ENCODE results near the gene DARS2. TPM values are rescaled to one million over a fixed set of nuclear protein-coding genes. Genes with fewer than 3 reads are reported as not detected.
A peak's percentile ranks its signal among the peaks of the same experiment; 100 is the strongest.
"Not testable (repeated sequence)": the region's sequence is repeated elsewhere in the genome, so short reads cannot be mapped to it uniquely, and the experiment has no call there.

DARS2 gene
- total RNA-seq, 2 experiments from 2014 or later = 57.2 to 62.0 TPM

GRCh38 chr1:173862146-173862768 is 37.8 kb downstream of the DARS2 start:
- POLR2A ChIA-PET = interaction anchor here (0.6 to 1.7 kb wide), 4 partner anchors 8 to 38 kb away, joined by 4 to 5 read pairs (median 4); partner anchors contain the start of genes CENPL and DARS2
- CTCF ChIA-PET = not testable (repeated sequence)

GRCh38 chr1:173862769-173863223 is 38.3 kb downstream of the DARS2 start:
- ChIA-PET CTCF (interaction anchor here (0.9 kb wide), 1 partner anchor 17 kb away, joined by 4 read pairs; no protein-coding TSS in a partner anchor), POLR2A (interaction anchor here (0.8 to 1.7 kb wide), 3 partner anchors 7 to 159 kb away, joined by 3 to 5 read pairs (median 4); partner anchors contain the start of gene RC3H1)
- peaks cover 64% of the 10 kb centered on the region for H3K36me3 Mint-ChIP-seq (ENCODE audit: low read depth)
- peaks cover 26% of the 10 kb centered on the region for H3K4me1 Mint-ChIP-seq
- no peaks in the 10 kb centered on the region for H3K9me3 Mint-ChIP-seq (ENCODE audit: low read depth)
- no peaks in the 10 kb centered on the region for H3K27me3 Mint-ChIP-seq
- intact Hi-C loops (cut with DNase I, micrococcal nuclease) = loop anchor here in 1 of 2 experiments (10.0 kb wide), 2 partner anchors 1162 to 1332 kb away; partner anchors contain the start of genes KIAA0040 and MRPS14
- peak; percentile 8 for ATAC-seq
- peak overlapping the region; percentile 83 for H3K27ac Mint-ChIP-seq
- DNase-seq = no peak
- peak overlapping the region; percentile 91 for H3K4me3 Mint-ChIP-seq

More at GRCh38 chr1:173862146-173862768, 37.8 kb downstream of the DARS2 start:
- ATAC-seq = peak; percentile 13
- not testable (repeated sequence) for H3K9me3 Mint-ChIP-seq (ENCODE audit: low read depth); H3K27me3 Mint-ChIP-seq
- intact Hi-C loops (cut with DNase I, micrococcal nuclease) = loop anchor here in 1 of 2 experiments (10.0 kb wide), 2 partner anchors 1163 to 1333 kb away; partner anchors contain the start of genes KIAA0040 and MRPS14
- H3K27ac Mint-ChIP-seq = peak overlapping the region; percentile 83
- peaks cover 26% of the 10 kb centered on the region for H3K4me1 Mint-ChIP-seq
- DNase-seq = peak; percentile 34
- H3K4me3 Mint-ChIP-seq = peak overlapping the region; percentile 91
- peaks cover 64% of the 10 kb centered on the region for H3K36me3 Mint-ChIP-seq (ENCODE audit: low read depth)

GRCh38 chr1:173863224-173864161 is 39.0 kb downstream of the DARS2 start:
- no peak for ATAC-seq
- Mint-ChIP-seq H3K27ac (peak overlapping the region; percentile 97), H3K4me1 (peaks cover 26% of the 10 kb centered on the region), H3K27me3 (no peaks in the 10 kb centered on the region), H3K36me3 (ENCODE audit: low read depth) (peaks cover 63% of the 10 kb centered on the region), H3K9me3 (ENCODE audit: low read depth) (no peaks in the 10 kb centered on the region), H3K4me3 (peak overlapping the region; percentile 91)
- intact Hi-C loops (cut with DNase I, micrococcal nuclease) = loop anchor here in 1 of 2 experiments (10.0 kb wide), 2 partner anchors 1161 to 1331 kb away; partner anchors contain the start of genes KIAA0040 and MRPS14
- CTCF ChIA-PET = interaction anchor here (0.6 to 0.9 kb wide), 3 partner anchors 18 to 1043 kb away, joined by 3 to 4 read pairs (median 4); no protein-coding TSS in a partner anchor
- DNase-seq = no peak
- POLR2A ChIA-PET = interaction anchor here (0.6 to 1.1 kb wide), 4 partner anchors 12 to 159 kb away, joined by 3 to 4 read pairs (median 3); partner anchors contain the start of gene RC3H1

GRCh38 chr1:173864179-173864867 is 39.9 kb downstream of the DARS2 start:
- Mint-ChIP-seq H3K27me3 (no peaks in the 10 kb centered on the region), H3K9me3 (ENCODE audit: low read depth) (no peaks in the 10 kb centered on the region), H3K27ac (peak overlapping the region; percentile 97), H3K4me3 (peak overlapping the region; percentile 91), H3K36me3 (ENCODE audit: low read depth) (peaks cover 63% of the 10 kb centered on the region), H3K4me1 (peaks cover 34% of the 10 kb centered on the region)
- CTCF ChIA-PET = interaction anchor here (0.6 to 1.5 kb wide), 2 partner anchors 435 to 1322 kb away, joined by 4 read pairs; no protein-coding TSS in a partner anchor
- DNase-seq = no peak
- POLR2A ChIA-PET = interaction anchor here (0.6 to 2.1 kb wide), 5 partner anchors 13 to 388 kb away, joined by 3 to 12 read pairs (median 3); partner anchors contain the start of genes CENPL, DARS2, PRDX6 and RC3H1
- intact Hi-C loops (cut with DNase I, micrococcal nuclease) = loop anchor here in 1 of 2 experiments (10.0 kb wide), 2 partner anchors 1160 to 1330 kb away; partner anchors contain the start of genes KIAA0040 and MRPS14
- ATAC-seq = no peak

GRCh38 chr1:173865468-173866164 is 41.1 kb downstream of the DARS2 start:
- no peak for ATAC-seq
- intact Hi-C loops (cut with DNase I, micrococcal nuclease) = loop anchor here in 1 of 2 experiments (10.0 kb wide), 2 partner anchors 1159 to 1329 kb away; partner anchors contain the start of genes KIAA0040 and MRPS14
- Mint-ChIP-seq H3K36me3 (ENCODE audit: low read depth) (peaks cover 63% of the 10 kb centered on the region), H3K27me3 (no peaks in the 10 kb centered on the region), H3K4me1 (peaks cover 46% of the 10 kb centered on the region), H3K4me3 (peak overlapping the region; percentile 91), H3K9me3 (ENCODE audit: low read depth) (no peaks in the 10 kb centered on the region), H3K27ac (peak overlapping the region; percentile 97)
- CTCF ChIA-PET = interaction anchor here (1.5 kb wide), 1 partner anchor 436 kb away, joined by 4 read pairs; no protein-coding TSS in a partner anchor
- POLR2A ChIA-PET = interaction anchor here (0.6 to 2.1 kb wide), 3 partner anchors 8 to 389 kb away, joined by 3 to 9 read pairs (median 3); partner anchors contain the start of genes KLHL20 and PRDX6
- no peak for DNase-seq

GRCh38 chr1:173866413-173867115 is 42.1 kb downstream of the DARS2 start:
- intact Hi-C loops (cut with DNase I, micrococcal nuclease) = loop anchor here in 1 of 2 experiments (10.0 kb wide), 2 partner anchors 1158 to 1328 kb away; partner anchors contain the start of genes KIAA0040 and MRPS14
- H3K27me3 Mint-ChIP-seq = no peaks in the 10 kb centered on the region
- H3K27ac Mint-ChIP-seq = peak overlapping the region; percentile 97
- H3K4me1 Mint-ChIP-seq = peaks cover 56% of the 10 kb centered on the region
- DNase-seq (no peak), ATAC-seq (no peak)
- POLR2A ChIA-PET = interaction anchor here (2.1 kb wide), 1 partner anchor 390 kb away, joined by 9 read pairs; the partner anchor contains the start of gene PRDX6
- no peaks in the 10 kb centered on the region for H3K9me3 Mint-ChIP-seq (ENCODE audit: low read depth)
- peak overlapping the region; percentile 91 for H3K4me3 Mint-ChIP-seq
- CTCF ChIA-PET = no interaction called here
- H3K36me3 Mint-ChIP-seq (ENCODE audit: low read depth) = peaks cover 72% of the 10 kb centered on the region

- H3K4me1 Mint-ChIP-seq = peaks cover 57% of the 10 kb centered on the region
Measured at GRCh38 chr1:173867141-173867752, 42.8 kb downstream of the DARS2 start.

GRCh38 chr1:173867753-173868265 is 43.3 kb downstream of the DARS2 start, which contains the start of gene GAS5:
Gene GAS5 (minus strand): TSS chr1:173867989.
- ChIA-PET CTCF (interaction anchor here (0.7 to 1.0 kb wide), 4 partner anchors 44 to 354 kb away, joined by 3 to 4 read pairs (median 4); partner anchors contain the start of gene DARS2), POLR2A (interaction anchor here (0.6 to 1.9 kb wide), 13 partner anchors 10 to 1228 kb away, joined by 3 to 14 read pairs (median 3); partner anchors contain the start of genes CACYBP, CENPL, DARS2 and RC3H1)
- peaks cover 57% of the 10 kb centered on the region for H3K4me1 Mint-ChIP-seq
- H3K27ac Mint-ChIP-seq = peak within 1 kb of the TSS; percentile 97
- H3K36me3 Mint-ChIP-seq (ENCODE audit: low read depth) = peaks cover 66% of the 10 kb centered on the region
- no peaks in the 10 kb centered on the region for H3K9me3 Mint-ChIP-seq (ENCODE audit: low read depth)
- H3K4me3 Mint-ChIP-seq = peak within 1 kb of the TSS; percentile 91
- DNase-seq = peak; percentile 100
- ATAC-seq = peak; percentile 82
- intact Hi-C loops (cut with DNase I, micrococcal nuclease) = loop anchor here (1.0 to 10.0 kb wide), 13 partner anchors 44 to 1336 kb away; partner anchors contain the start of genes CENPL (in 2 of the 2), DARS2 (in 2 of the 2), KIAA0040 (in 2 of the 2) and KLHL20 (in 2 of the 2)
- no peaks in the 10 kb centered on the region for H3K27me3 Mint-ChIP-seq

More at GRCh38 chr1:173867141-173867752, 42.8 kb downstream of the DARS2 start:
- ChIA-PET CTCF (no interaction called here), POLR2A (interaction anchor here (0.7 kb wide), 1 partner anchor 10 kb away, joined by 3 read pairs; no protein-coding TSS in a partner anchor)
- ATAC-seq (no peak), DNase-seq (no peak)
- Mint-ChIP-seq H3K36me3 (ENCODE audit: low read depth) (peaks cover 67% of the 10 kb centered on the region), H3K27ac (peak overlapping the region; percentile 97), H3K4me3 (peak overlapping the region; percentile 91), H3K9me3 (ENCODE audit: low read depth) (no peaks in the 10 kb centered on the region), H3K27me3 (no peaks in the 10 kb centered on the region)
- intact Hi-C loops (cut with DNase I, micrococcal nuclease) = loop anchor here in 1 of 2 experiments (10.0 kb wide), 2 partner anchors 1158 to 1328 kb away; partner anchors contain the start of genes KIAA0040 and MRPS14
